IPS-15b (cell line): ENCODE measurements around the gene RASGEF1C.

ENCODE experiments used
- H3K27me3 ChIP-seq: one replicate; pipeline ENCODE4 v1.6.1; 2013; ENCODE audit warnings: low read length; ENCODE audit not compliant: control insufficient read depth, insufficient read depth
- H3K36me3 ChIP-seq: one replicate; pipeline ENCODE4 v1.6.1; 2013; ENCODE audit warnings: low read length; ENCODE audit not compliant: control insufficient read depth, insufficient read depth
- H3K4me1 ChIP-seq: one replicate; pipeline ENCODE4 v1.6.1; 2013; ENCODE audit warnings: mild to moderate bottlenecking, low read length; ENCODE audit not compliant: control insufficient read depth, insufficient read depth
- H3K4me3 ChIP-seq: one replicate; pipeline ENCODE4 v1.5.1; 2013; ENCODE audit warnings: low read depth, low read length
- H3K9ac ChIP-seq: one replicate; pipeline ENCODE4 v1.6.1; 2013; ENCODE audit warnings: low read depth, mild to moderate bottlenecking, low read length
- H3K9me3 ChIP-seq: one replicate; pipeline ENCODE4 v1.6.1; 2013; ENCODE audit warnings: mild to moderate bottlenecking, low read length; ENCODE audit not compliant: control insufficient read depth, insufficient read depth

The RASGEF1C gene

DNA sequence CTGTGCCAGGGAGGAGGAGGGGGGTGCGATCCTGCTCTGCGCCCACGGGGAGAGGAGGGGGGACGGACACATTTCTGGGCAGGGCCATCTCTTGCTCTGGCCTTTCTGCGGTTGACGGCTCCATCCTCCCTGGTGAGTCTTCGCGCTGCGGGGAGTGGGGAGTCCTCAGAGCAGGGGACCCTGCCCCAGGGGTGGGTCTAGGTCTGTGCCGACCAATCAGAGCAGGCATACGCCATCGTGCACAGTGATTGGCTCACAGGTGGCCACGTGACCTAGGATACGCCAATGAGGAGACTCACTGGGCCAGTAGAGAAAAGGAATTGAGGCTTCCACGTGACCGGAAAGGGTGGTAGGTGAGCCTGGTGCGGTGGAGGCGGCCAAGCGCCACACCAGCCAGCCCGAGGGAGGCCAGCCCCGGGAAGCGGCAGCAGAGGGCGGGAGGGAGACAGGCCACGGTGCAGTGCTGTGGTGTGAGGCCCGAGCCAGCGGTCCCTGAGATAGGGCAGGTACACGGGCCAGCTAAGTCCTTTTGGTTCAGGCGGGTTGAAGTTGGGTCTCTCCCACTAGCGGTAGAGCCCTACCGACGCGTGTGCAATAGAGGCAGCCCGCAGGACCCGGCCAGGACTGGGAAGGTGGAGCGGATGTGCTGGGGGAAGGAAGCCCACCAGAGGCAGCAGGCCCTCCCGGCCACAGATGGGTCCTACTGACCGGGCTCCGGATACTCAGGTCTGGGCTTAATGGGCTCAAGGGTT is 72.2 kb downstream of the RASGEF1C start:
- Histone ChIP-seq H3K9me3 (no peaks in the 10 kb centered on the region), H3K36me3 (no peaks in the 10 kb centered on the region), H3K27me3 (no peaks in the 10 kb centered on the region), H3K4me1 (no peaks in the 10 kb centered on the region), H3K9ac (no peak overlapping the region), H3K4me3 (no peak overlapping the region)

DNA sequence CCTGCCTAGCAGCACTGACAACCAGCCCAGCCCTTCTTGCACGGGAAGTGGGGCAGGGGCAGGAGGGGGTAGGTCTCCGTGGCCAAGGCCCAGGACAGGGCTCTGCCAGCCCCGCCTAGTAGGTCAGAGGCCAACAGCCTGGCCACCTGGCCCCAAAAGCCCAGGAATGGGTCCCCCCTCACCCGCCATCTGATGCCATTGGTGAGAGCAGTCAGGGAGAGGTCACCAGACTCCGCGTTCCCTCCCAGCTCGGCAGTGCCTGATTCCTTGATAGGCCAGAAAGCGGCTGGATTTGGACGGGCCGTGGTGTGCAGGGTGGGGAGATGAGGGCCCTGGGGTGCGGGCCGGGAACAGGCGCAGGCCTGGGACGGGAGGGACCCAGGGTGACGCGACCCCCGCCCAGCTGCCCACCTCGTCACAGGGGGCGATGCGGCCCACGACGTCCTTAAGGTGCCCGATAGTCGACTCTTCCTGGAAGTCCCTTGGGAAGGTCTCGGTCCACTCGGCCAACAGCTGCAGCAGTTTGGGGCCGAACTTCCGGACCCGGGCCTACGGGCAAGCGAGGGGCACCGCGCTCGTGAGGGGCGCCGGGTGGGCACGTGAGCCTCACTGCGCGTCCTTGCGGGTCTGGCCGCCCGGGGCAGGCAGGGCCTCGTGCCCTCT is 72.9 kb downstream of the RASGEF1C start:
- Histone ChIP-seq H3K9me3 (no peaks in the 10 kb centered on the region), H3K4me3 (no peak overlapping the region), H3K4me1 (no peaks in the 10 kb centered on the region), H3K27me3 (no peaks in the 10 kb centered on the region), H3K36me3 (no peaks in the 10 kb centered on the region), H3K9ac (no peak overlapping the region)

DNA sequence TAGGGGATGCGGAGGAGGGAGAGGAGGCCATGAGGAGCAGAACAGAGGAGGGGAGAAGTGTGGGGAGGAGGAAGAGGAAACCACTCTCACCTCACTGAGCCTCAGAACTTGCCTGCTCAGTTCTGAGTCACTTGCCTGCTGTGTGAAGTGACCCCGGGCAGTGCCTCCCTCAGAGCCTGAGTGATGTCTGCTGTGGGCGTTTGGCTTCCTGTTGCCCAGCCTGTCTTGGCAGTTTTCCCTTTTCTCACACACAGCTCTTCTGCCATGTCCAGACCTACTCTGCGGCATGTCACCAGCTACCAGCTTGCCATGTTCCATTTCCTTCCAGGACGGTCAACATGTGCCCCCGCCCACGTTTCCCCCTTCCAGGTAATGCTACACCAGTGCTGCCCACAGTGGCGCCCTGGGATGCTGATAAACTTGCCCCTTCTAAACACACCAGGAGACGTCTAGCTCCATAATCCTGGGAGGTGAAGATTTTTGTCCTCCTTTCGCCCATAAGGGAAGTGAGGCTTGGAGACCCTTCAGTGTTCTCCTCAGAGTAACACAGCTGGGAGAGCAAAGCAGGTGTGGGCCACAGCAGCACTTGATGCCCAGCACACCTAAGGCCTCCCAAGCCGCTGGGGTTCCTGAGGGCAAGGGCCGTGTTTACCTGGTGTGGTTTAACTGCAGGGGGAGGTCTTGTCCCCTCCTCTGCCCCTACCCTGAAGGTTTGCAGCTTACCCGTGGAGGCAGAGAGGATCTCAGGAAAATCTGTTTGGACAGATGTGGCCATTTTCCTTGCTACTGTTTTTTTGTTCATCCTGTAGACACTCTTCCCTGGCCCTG is 73.7 kb downstream of the RASGEF1C start:
- no peaks in the 10 kb centered on the region for H3K4me1 ChIP-seq
- no peak overlapping the region for H3K4me3 ChIP-seq
- no peak overlapping the region for H3K9ac ChIP-seq
- H3K27me3 ChIP-seq = no peaks in the 10 kb centered on the region
- no peaks in the 10 kb centered on the region for H3K9me3 ChIP-seq
- no peaks in the 10 kb centered on the region for H3K36me3 ChIP-seq

DNA sequence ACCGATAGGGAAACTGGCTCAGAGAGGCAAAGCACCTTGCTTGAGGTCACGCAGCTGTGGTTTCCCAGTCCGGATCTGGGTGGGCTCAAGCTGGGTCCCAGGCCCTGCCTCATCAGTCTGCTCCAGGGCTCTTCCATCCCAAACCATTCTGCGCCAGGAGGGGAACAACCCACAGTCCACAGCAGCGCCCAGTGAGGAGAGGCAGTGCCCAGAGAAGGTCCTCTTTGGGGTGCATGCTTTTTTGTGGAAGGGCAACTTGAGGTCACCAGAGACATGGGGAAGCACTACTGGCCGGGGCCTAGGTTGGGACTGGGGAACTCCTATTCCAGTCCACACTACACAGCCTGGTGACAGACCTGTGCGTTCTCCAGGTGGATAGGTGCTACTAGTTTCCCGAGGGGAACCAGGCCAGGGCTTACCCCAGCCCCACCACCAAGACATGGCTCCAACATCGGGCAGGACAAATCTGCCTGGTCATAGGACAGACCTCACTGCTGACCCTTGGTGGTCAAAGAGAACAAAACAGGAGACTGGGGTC is 75.0 kb downstream of the RASGEF1C start:
- no peak overlapping the region for H3K9ac ChIP-seq
- H3K27me3 ChIP-seq = no peaks in the 10 kb centered on the region
- no peaks in the 10 kb centered on the region for H3K9me3 ChIP-seq
- H3K4me1 ChIP-seq = no peaks in the 10 kb centered on the region
- no peaks in the 10 kb centered on the region for H3K36me3 ChIP-seq
- no peak overlapping the region for H3K4me3 ChIP-seq

- Histone ChIP-seq H3K9me3 (no peaks in the 10 kb centered on the region), H3K4me1 (no peaks in the 10 kb centered on the region), H3K27me3 (no peaks in the 10 kb centered on the region), H3K4me3 (no peak overlapping the region), H3K9ac (no peak overlapping the region), H3K36me3 (no peaks in the 10 kb centered on the region)
These were observed 75.5 kb downstream of the RASGEF1C start for GRCh38 chr5:180133551-180133950.

GRCh38 chr5:180133060-180133459 is 76.0 kb downstream of the RASGEF1C start:
- no peaks in the 10 kb centered on the region for H3K27me3 ChIP-seq
- no peak overlapping the region for H3K4me3 ChIP-seq
- H3K9me3 ChIP-seq = no peaks in the 10 kb centered on the region
- H3K4me1 ChIP-seq = no peaks in the 10 kb centered on the region
- H3K36me3 ChIP-seq = no peaks in the 10 kb centered on the region
- no peak overlapping the region for H3K9ac ChIP-seq

DNA sequence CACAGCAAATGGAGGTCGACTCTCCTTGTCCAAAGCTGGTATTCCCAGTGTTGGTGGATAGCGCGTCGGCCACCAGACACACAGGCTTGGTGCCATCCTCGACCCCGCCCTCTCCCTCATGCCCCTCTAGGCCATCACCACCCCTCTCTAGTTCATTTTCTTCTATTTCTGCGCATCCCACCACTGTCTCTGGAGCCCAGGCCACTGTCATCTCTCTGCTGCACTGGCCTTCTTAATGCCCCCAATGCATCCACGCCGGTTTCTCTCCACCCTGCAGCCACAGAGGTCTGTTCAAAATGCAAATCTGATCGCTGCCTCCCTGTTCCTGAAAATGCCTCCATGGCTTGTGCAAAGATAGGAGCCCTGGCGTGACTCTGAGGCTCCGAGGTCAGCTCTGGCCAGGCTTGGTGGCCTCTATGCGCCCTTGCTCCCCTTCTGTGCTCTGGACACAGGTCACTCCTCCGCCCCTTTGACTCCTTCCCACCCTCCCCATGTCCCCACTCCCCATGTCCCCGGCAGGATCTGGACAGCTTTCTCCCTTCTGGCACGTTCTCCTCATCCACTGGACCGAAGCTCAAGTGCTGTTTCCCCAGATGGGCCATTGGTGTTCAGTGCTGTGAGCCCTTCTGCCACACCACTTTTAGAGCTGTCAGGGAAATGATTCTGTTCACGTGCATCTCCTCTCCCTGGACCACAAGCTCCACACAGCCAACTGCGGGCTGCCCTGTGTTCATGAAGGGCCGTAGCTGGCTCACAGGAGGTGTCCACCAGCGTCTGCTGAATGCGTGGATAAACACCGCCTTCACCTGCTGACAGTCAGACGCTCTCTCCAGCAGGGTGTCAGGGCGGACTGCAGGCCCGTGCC is 77.9 kb downstream of the RASGEF1C start:
- no peaks in the 10 kb centered on the region for H3K4me1 ChIP-seq
- no peaks in the 10 kb centered on the region for H3K36me3 ChIP-seq
- no peak overlapping the region for H3K4me3 ChIP-seq
- no peak overlapping the region for H3K9ac ChIP-seq
- H3K27me3 ChIP-seq = peaks cover 2% of the 10 kb centered on the region
- no peaks in the 10 kb centered on the region for H3K9me3 ChIP-seq

DNA sequence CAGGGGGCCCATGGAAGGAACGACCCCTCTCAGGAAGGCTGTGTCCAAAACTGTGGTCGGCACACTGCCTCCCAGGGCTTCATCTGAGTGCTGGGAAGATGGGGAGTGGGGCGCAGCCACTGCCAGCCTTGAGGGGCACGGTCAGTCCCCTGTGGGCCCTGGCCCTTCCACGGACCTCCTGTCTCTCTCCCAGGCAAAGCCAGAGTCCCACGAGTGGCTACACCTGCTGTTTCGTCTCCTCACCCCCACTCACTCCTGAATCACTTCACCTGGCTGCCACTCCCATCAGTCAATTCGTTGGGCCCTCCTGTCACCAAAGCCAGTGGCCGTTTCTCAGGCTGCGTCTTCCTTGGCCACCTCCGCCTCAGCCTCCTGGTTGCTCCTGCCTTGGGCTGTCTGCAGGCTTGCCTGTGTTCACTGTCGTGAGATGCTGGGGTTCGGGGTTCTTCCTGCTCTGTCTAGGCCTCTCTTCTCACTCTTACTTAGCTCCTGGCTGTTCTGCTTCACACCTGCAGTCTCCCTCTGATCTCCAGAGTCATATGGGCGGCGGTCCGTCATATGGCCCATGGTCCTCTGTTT is 78.6 kb downstream of the RASGEF1C start:
- Histone ChIP-seq H3K9me3 (no peaks in the 10 kb centered on the region), H3K4me1 (no peaks in the 10 kb centered on the region), H3K9ac (no peak overlapping the region), H3K27me3 (peaks cover 2% of the 10 kb centered on the region), H3K36me3 (no peaks in the 10 kb centered on the region), H3K4me3 (no peak overlapping the region)

GRCh38 chr5:180129291-180130190 is 79.5 kb downstream of the RASGEF1C start:
- Histone ChIP-seq H3K4me3 (no peak overlapping the region), H3K27me3 (peaks cover 2% of the 10 kb centered on the region), H3K9me3 (no peaks in the 10 kb centered on the region), H3K36me3 (no peaks in the 10 kb centered on the region), H3K4me1 (no peaks in the 10 kb centered on the region), H3K9ac (no peak overlapping the region)

GRCh38 chr5:180128671-180129261 is 80.2 kb downstream of the RASGEF1C start:
- Histone ChIP-seq H3K27me3 (peaks cover 2% of the 10 kb centered on the region), H3K9me3 (no peaks in the 10 kb centered on the region), H3K36me3 (no peaks in the 10 kb centered on the region), H3K4me3 (no peak overlapping the region), H3K4me1 (no peaks in the 10 kb centered on the region), H3K9ac (no peak overlapping the region)
